HL-60/S4 treated with phorbol 12-myristate 13-acetate at 8.2 ng/mL for 4 days and 3 days (cell line): ENCODE results near the gene GARIN5A.

ENCODE experiments used
- in situ Hi-C: fragments of 300-500 bp; cut with MboI; formaldehyde crosslinking; loops from 2 replicates; pipeline ENCODE4 v1.15.0; 2022; ENCODE audit warnings: low sequenced_read_pairs

The GARIN5A gene

GRCh38 chr19:50419022-50419579 lies 57.5 kb downstream of the GARIN5A start:
- in situ Hi-C loops, result no loop called here

DNA sequence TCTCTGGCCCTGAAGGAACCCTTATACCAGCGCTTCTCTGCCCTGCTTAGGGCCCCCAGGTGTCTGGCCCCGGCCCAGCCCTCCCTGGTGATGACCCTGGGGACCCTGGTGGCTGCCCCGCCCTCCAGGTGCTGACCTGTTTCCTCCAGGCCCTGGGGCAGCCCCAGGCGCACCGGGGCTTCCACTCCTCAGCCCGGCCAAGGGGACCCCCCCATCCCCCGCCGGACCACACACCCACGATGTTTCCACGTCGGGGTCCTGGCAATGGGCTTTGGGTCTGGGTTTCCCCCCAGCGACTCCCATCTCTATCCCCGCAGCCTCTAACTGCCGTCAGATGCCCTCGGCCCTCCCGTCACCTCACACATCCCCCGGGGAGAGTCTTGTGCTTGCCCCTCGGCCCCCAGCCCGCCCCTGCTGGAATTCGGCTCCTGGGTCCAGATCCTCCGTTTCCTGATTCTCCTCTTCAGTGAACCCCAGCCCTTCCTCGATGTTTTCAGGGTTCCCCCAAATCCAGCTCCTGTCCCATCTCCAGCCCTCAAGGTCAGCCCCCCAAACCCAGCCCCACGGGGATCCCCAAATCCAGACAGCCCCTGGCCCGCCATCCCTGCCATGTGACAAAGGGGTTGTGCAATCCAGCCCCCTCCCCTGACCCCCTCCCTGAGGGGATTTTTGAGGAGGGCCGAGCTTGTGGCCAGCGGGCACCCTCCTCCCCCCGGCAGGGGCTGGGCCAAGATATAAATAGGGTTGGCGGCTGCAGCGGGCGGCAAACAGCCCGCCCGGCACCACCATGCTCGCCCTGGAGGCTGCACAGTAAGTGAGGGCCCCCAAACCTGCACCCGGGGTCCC lies 58.2 kb downstream of the GARIN5A start, which contains the start of gene SPIB:
SPIB (plus strand) TSS at position 763 of the 846 bp plus-strand sequence; CDS start at position 788, 25 bp downstream.
- in situ Hi-C loops, result no loop called here

DNA sequence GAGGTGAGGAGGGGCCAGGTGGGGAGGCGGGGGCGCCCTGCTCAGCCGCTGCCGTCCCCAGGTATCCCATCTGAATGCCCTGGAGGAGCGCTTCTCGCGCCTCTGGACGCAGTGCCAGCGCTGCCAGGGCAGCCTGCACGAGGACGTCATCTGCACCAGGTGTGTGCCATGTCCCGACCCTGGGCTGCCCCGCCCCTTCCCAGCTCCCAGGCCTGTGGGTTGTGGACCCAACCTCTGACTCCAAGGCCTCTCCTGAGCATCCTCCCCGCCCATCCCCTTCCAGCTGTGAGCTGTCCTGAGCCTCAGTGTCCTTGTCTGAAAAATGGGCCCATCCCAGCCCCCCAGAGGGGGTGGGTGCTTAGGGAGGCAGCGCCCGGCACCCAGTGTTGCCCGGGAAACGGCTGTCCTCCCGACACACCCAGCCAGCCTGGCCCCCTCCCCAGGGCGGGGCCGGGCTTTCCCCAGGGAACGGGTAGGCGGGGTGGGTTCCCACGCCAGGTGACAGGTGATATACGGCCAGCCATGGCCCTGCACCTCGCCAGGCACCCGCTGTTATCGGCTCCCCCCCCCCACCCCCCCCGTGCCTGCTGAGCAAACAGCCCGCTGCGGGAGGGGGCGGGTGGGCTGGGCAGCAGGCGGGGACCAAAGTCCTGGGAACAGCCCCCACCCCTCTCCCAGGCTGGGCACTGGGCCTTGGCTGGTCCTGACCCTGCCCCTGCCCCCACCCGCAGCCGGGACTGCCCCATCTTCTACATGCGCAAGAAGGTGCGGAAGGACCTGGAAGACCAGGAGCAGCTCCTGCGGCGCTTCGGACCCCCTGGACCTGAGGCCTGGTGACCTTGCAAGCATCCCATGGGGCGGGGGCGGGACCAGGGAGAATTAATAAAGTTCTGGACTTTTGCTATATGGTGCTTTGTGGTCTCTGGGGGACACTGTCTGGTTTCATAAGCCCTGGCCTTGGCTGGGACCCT lies 59.3 kb downstream of the GARIN5A start:
- in situ Hi-C loops, result no loop called here
